OCI-LY7 (cell line): ENCODE measurements around the gene NTRK3.

Experiments used
- CTCF ChIP-seq: fragments of 200-600 bp; sonication (generic); conservative IDR thresholded peaks from 2 replicates; pipeline ENCODE4 v1.5.1; 2014; ENCODE audit warnings: mild to moderate bottlenecking, antibody characterized with exemption, low read length, moderate library complexity, mixed read lengths
- EZH2phosphoT487 ChIP-seq: fragments of 200-600 bp; sonication (generic); IDR thresholded peaks from 2 replicates; pipeline ENCODE4 v1.6.1; 2018; ENCODE audit warnings: low read depth, borderline replicate concordance, mild to moderate bottlenecking, mixed run types, antibody characterized with exemption, low read length, moderate library complexity, mixed read lengths

- TF ChIP-seq CTCF (no peak), EZH2phosphoT487 (no peak)
Measured at GRCh38 chr15:87938031-87938430, 318.5 kb downstream of the NTRK3 start.
